Measurements from ENCODE around the gene TGFBR3.

Gene TGFBR3

GRCh38 chr1:91637539-91637994 lies 248.4 kb downstream of the TGFBR3 start:
- TF ChIP-seq CTCF (IDR thresholded peaks at IDR 0.05; ENCODE audit: borderline replicate concordance, extremely low read depth, low read length, poor library complexity, severe bottlenecking) (no peak), EZH2 (IDR thresholded peaks at IDR 0.05; ENCODE audit: borderline replicate concordance, low read depth, low read length, severe bottlenecking) (no peak)
- Histone ChIP-seq H3K36me3 (ENCODE audit: insufficient read depth, low read length) (no peaks in the 10 kb centered on the region), H2AFZ (ENCODE audit: low read depth, low read length) (no peak overlapping the region), H3K4me2 (ENCODE audit: insufficient read depth, low read length) (no peak overlapping the region), H3K4me3 (ENCODE audit: low read depth in 1 of 2, low read length in 2 of 2) (no peak overlapping the region), H3K9me3 (ENCODE audit: insufficient read depth, low read length, severe bottlenecking) (peaks cover 3% of the 10 kb centered on the region), H3K4me1 (ENCODE audit: insufficient read depth, low read length) (no peaks in the 10 kb centered on the region), H3K27me3 (ENCODE audit: insufficient read depth, low read length, poor library complexity) (no peaks in the 10 kb centered on the region), H3K9ac (ENCODE audit: low read depth, low read length) (no peak overlapping the region), H4K20me1 (ENCODE audit: insufficient read depth, low read length) (no peaks in the 10 kb centered on the region), H3K27ac (ENCODE audit: low read length) (no peak overlapping the region), H3K79me2 (ENCODE audit: insufficient read depth, low read length) (no peaks in the 10 kb centered on the region)
- DNase-seq = no peak
- ATAC-seq (ENCODE audit: insufficient read depth, low read depth) = no peak

- TF ChIP-seq EZH2 (IDR thresholded peaks at IDR 0.05; ENCODE audit: borderline replicate concordance, low read depth, low read length, severe bottlenecking) = no peak
- no peak for TF ChIP-seq CTCF (IDR thresholded peaks at IDR 0.05; ENCODE audit: borderline replicate concordance, extremely low read depth, low read length, poor library complexity, severe bottlenecking)
- Histone ChIP-seq H3K4me3 (ENCODE audit: low read depth in 1 of 2, low read length in 2 of 2) (no peak overlapping the region), H3K4me1 (ENCODE audit: insufficient read depth, low read length) (no peaks in the 10 kb centered on the region), H3K9me3 (ENCODE audit: insufficient read depth, low read length, severe bottlenecking) (no peaks in the 10 kb centered on the region), H3K9ac (ENCODE audit: low read depth, low read length) (no peak overlapping the region), H3K79me2 (ENCODE audit: insufficient read depth, low read length) (no peaks in the 10 kb centered on the region), H3K27me3 (ENCODE audit: insufficient read depth, low read length, poor library complexity) (no peaks in the 10 kb centered on the region), H4K20me1 (ENCODE audit: insufficient read depth, low read length) (no peaks in the 10 kb centered on the region), H3K4me2 (ENCODE audit: insufficient read depth, low read length) (no peak overlapping the region), H2AFZ (ENCODE audit: low read depth, low read length) (no peak overlapping the region), H3K27ac (ENCODE audit: low read length) (no peak overlapping the region), H3K36me3 (ENCODE audit: insufficient read depth, low read length) (no peaks in the 10 kb centered on the region)
- DNase-seq = no peak
- no peak for ATAC-seq (ENCODE audit: insufficient read depth, low read depth)
Observed at GRCh38 chr1:91635763-91636162, 250.2 kb downstream of the TGFBR3 start.

- Histone ChIP-seq H2AFZ (ENCODE audit: low read depth, low read length) (no peak overlapping the region), H3K4me1 (ENCODE audit: insufficient read depth, low read length) (no peaks in the 10 kb centered on the region), H3K4me3 (ENCODE audit: low read depth in 1 of 2, low read length in 2 of 2) (no peak overlapping the region), H3K9me3 (ENCODE audit: insufficient read depth, low read length, severe bottlenecking) (no peaks in the 10 kb centered on the region), H3K9ac (ENCODE audit: low read depth, low read length) (no peak overlapping the region), H3K27ac (ENCODE audit: low read length) (no peak overlapping the region), H3K79me2 (ENCODE audit: insufficient read depth, low read length) (no peaks in the 10 kb centered on the region), H3K4me2 (ENCODE audit: insufficient read depth, low read length) (no peak overlapping the region), H3K27me3 (ENCODE audit: insufficient read depth, low read length, poor library complexity) (no peaks in the 10 kb centered on the region), H3K36me3 (ENCODE audit: insufficient read depth, low read length) (no peaks in the 10 kb centered on the region), H4K20me1 (ENCODE audit: insufficient read depth, low read length) (no peaks in the 10 kb centered on the region)
- TF ChIP-seq EZH2 (IDR thresholded peaks at IDR 0.05; ENCODE audit: borderline replicate concordance, low read depth, low read length, severe bottlenecking) (no peak), CTCF (IDR thresholded peaks at IDR 0.05; ENCODE audit: borderline replicate concordance, extremely low read depth, low read length, poor library complexity, severe bottlenecking) (no peak)
- ATAC-seq (ENCODE audit: insufficient read depth, low read depth) (no peak), DNase-seq (no peak)
Observed at GRCh38 chr1:91633438-91633837, 252.5 kb downstream of the TGFBR3 start.

All from DND-41 (cell line).